ENCODE measurements around the gene IL5.
A peak's percentile ranks its signal among the peaks of the same experiment; 100 is the strongest.

The IL5 gene

DNA sequence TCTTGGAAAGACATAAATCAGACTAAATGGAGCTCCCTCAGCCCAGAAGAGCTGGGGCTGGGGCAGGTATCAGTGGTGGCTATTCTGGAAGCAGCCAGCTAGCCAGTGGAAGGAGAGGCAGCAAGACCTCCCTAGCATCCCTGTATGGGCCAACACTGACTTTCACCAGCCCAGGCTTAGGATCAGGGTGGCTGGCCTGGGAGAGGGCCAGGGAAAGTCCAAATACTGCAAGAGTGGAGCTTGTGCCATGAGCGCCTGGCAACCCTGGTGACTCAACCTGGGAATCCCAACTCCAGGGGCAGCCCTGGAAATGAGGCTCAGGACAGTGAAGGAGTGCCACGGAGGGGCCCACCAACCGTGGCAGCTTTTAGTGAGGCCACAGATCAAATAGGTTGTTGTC, 45.2 kb downstream of the IL5 start:
- DNase-seq: peak; percentile 10

DNA sequence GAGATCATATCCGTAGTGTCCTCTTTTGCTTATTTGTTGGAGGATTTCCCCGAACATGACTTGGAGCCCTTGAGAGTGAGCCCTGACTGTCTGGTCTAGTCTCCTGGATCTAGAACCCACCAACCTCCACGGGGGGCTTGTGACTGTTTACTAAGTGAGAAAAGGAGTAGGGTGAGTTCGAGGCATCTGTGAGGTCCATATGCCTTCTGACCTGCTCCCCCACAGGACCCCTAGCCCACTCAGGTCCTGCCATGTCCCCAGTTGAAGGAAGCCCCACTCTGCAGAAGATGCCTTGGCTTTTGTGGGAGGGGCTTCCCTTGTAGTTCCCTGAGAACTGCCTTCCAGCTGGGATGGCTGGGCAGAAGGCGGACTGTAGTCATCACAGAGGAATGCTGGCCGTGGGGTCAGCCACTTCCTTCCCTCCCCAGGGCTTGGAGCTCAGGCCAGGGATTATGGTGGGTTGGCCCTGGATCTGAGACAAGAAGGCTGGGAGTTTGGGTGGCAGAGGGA, 45.8 kb downstream of the IL5 start:
- peak; percentile 4 for DNase-seq

DNA sequence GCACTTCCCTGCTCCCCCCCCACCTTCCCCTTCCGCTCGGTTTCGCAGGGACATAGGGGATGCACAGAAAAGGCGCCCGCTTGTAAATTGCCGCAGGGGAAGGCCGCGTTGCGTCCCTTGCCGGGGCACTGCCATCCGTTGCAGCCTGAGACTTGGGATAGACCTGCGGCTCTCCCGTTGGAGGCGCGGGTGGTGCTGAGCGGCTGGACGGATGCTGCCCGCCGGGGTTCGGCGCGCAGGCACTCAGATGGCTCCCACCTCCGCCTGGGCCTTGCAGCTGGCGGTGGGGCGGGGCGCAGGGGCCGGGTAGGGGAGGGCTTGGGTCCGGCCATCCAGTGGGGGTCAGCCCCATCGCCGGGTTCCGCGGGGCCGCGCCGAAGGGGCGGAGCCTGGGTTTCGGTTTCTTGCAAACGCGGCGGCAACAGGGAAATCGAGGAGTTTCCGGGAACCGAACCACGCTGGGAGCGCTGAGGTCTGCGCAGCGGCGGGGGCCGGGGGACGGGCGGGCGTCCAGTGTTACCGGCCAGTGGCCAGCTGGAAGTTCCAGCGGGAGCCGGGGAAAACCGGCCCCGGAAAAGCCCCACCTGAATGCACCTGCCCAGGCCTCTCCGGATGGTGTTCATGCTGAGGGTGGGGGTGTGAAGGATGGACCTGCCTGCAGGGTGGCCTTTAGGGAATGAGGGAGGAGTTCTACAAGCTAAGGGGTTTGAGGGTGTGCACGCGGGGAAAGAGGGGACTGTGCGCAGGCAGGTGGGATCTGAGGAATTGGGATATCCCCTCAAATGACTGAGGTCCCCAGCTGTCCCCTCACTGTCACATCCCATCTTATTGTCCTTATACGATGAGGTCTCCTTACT, 46.5 kb downstream of the IL5 start:
- peak; percentile 81 for DNase-seq

DNA sequence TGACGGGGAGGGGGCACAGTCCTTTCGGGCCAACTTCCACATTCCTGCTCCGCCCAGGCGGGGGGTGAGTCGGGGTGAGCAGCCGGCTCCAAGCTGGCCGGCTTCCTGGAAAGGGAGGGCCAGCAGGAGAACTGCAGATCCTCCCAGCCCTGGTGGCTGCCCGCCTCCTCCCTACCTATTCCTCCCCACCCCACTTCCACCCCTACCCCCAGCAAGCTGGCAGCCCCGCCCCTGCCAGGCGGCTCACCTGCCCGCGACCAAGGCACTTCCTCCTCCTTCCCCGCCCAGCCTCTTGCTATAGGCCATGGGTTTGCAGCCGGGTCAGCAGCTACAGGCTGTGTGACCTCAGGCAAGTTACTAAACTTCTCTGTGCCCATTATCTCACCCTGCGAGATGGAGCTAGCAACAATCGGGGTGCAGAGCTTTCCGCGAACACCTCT, 47.1 kb downstream of the IL5 start:
- peak; percentile 92 for DNase-seq

DNA sequence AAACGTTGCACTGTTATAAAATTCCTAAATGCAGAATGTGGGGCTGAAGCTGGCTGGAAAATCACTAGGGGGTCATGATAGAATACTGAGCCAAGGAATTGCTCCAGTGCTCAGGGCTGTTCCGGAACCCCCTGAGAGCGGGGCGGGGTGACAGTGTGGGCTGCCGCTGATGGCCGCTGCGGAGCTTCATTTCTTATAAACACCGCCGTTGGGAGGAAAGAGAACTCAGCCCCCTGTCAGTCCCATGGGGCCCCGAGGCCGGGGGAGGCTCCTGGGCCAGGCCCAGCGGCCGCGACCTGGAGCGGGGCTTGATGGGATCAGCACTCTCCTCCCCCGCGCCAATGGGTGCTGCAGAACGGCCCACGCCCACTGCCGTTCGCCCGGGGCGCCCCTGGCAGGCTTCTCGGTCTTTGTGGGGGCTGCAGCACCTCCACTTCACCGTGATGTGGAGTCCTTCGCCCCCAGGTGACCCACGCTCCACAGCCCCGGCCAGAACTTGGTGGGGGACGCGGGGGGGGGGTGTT, 47.6 kb downstream of the IL5 start:
- peak; percentile 86 for DNase-seq

DNA sequence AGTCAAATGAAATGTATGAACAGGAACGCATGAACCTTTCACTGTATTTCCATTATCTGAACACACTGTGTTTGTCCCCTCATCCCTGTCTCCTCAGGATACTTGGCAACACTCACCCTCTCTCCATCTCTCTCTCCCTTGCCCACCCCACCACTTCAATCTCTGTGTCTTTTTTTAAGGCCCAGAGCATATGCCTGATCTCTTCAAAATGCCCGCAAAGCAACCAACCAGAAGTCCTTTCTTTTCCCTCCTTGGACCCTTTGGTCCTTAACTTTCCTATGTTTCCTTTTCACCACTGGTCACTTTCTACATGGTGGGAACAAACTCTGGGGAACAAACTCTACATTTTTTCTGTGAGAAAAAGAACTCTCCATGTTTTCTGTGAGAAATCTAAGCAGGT, 49.5 kb downstream of the IL5 start:
- no peak for DNase-seq

DNA sequence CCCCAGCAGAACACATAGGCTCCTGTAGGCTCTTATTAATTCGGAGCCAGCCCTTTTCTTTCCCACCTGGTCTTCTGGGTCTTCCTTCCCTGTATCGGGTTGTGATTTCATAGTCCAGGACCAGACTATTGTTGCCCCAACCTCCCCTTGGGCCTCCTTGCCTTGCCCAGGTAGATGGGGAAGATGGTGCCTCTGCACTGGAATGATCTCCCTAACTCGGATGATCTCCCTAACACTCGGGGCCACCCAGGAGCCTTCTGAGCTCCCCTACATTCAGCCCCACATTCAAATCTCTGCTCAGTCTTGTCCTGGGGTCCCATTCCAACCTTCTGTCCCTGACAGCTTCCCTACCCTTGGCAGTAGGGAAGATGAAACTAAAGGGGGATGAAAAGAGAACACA, 50.1 kb downstream of the IL5 start:
- DNase-seq: peak; percentile 2

DNA sequence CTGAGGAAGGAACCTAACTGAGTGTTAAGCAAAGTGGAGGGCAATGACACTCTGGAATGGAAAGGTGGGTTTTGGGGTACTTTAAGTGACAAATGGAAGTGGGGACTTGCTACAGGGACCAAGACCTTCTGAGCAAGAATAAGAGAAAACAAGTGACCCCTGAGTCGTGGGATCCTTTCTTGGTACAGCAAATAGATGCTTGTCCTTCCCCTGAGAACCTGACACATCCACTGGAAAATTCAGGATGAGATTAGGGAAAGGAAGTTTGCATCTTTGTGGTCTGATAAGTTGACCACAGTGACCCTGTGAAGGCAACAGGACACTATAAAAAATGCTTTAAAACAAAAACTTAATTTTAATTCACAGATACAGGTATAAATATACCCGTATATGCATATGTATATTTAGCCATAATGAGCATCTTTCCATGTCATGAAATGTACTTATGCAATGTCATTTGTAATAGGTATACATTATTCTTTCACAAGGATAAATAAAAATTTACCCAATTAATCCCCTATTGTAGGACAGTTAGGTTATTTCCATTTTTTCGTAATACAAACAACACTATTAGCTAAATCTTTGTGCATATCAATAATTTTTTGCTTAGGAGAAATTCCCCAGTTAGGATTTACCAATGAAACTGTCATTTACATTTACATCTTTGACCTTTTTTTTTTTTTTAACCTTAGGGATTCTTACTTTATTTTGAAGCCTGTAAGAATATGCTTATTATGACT, 50.8 kb downstream of the IL5 start:
- DNase-seq: peak; percentile 1
